Measurements from ENCODE around the gene CHD8.

- no peak for TF ChIP-seq CTCF (IDR thresholded peaks at IDR 0.05)
- TF ChIP-seq POLR2A (IDR thresholded peaks at IDR 0.05): no peak
Observed at GRCh38 chr14:21455592-21455911, 371 bp downstream of the CHD8 start.

All from Peyer's patch (tissue), 4 donors.